Endodermal cell (in vitro differentiated cells): ENCODE data around the gene COL4A6. TPM values are rescaled to one million over a fixed set of nuclear protein-coding genes. Genes with fewer than 3 reads are reported as not detected.

Source experiments
- DNase-seq: peaks from one replicate; pipeline ENCODE4 v3.0.0-alpha.2; 2017
- H3K27ac ChIP-seq: 2 replicates; pipeline ENCODE4 v1.5.1; 2013; ENCODE audit warnings: mild to moderate bottlenecking, low read depth, low read length, moderate library complexity
- H3K27me3 ChIP-seq: 2 replicates; pipeline ENCODE4 v1.6.1; 2013; ENCODE audit warnings: mild to moderate bottlenecking, low read length, moderate library complexity; ENCODE audit not compliant: insufficient read depth, control insufficient read depth, poor library complexity, severe bottlenecking
- H3K36me3 ChIP-seq: 2 replicates; pipeline ENCODE4 v1.7.0; 2013; ENCODE audit warnings: mild to moderate bottlenecking, low read length, moderate library complexity; ENCODE audit not compliant: control insufficient read depth, insufficient read depth
- H3K4me1 ChIP-seq: one replicate; pipeline ENCODE4 v1.7.0; 2013; ENCODE audit warnings: low read length; ENCODE audit not compliant: control insufficient read depth, insufficient read depth
- H3K4me3 ChIP-seq: 2 replicates; pipeline ENCODE4 v1.5.1; 2013; ENCODE audit warnings: mild to moderate bottlenecking, low read length, moderate library complexity
- H3K9ac ChIP-seq: 2 replicates; pipeline ENCODE4 v1.6.1; 2013; ENCODE audit warnings: mild to moderate bottlenecking, low read length, moderate library complexity; ENCODE audit not compliant: poor library complexity, severe bottlenecking; ENCODE audit errors: extremely low read depth
- H3K9me3 ChIP-seq: 2 replicates; pipeline ENCODE4 v1.6.1; 2013; ENCODE audit warnings: mild to moderate bottlenecking, low read length, moderate library complexity; ENCODE audit not compliant: control insufficient read depth
- H3K27ac Mint-ChIP-seq: 2 replicates; pipeline ENCODE4 v1.8.0; 2020; ENCODE audit warnings: mixed read lengths
- H3K27me3 Mint-ChIP-seq: 2 replicates; pipeline ENCODE4 v1.8.0; 2021; ENCODE audit warnings: mild to moderate bottlenecking, mixed read lengths; ENCODE audit not compliant: insufficient read depth
- H3K36me3 Mint-ChIP-seq: 2 replicates; pipeline ENCODE4 v1.8.0; 2020; ENCODE audit warnings: low read depth, mixed read lengths
- H3K4me1 Mint-ChIP-seq: 2 replicates; pipeline ENCODE4 v1.8.0; 2020; ENCODE audit warnings: mixed read lengths
- H3K4me3 Mint-ChIP-seq: 2 replicates; pipeline ENCODE4 v1.8.0; 2020; ENCODE audit warnings: mild to moderate bottlenecking, moderate library complexity, mixed read lengths
- H3K9me3 Mint-ChIP-seq: 2 replicates; pipeline ENCODE4 v1.8.0; 2020; ENCODE audit warnings: mild to moderate bottlenecking, mixed read lengths
- CTCF ChIP-seq: fragments of 200-600 bp; sonication (generic); conservative IDR thresholded peaks from 2 replicates; pipeline ENCODE4 v1.5.0; 2021; ENCODE audit warnings: antibody characterized with exemption, mild to moderate bottlenecking
- WGBS, 2 experiments: methylation state at CpG; one replicate each; pipeline versions ENCODE4 v1.1.5 to v1.1.7; 2013; ENCODE audit warnings: missing lambda C conversion rate in 2 of 2, mixed read lengths in 1 of 2; ENCODE audit not compliant: insufficient coverage in 1 of 2, insufficient read length in 1 of 2; 5-methylcytosine and 5-hydroxymethylcytosine counted together
- total RNA-seq, 2 donors: library from RNA; stranded (reverse); fragmentation: NEBNext Ultra II Directional in 1 of 2; extraction: Animal tissue kit (Norgen Biotek cat#: 25700) in 1 of 2; gene quantifications; 2 replicates in 1 of 2; 3 replicates in 1 of 2; pipeline ENCODE4 v1.2.1, GENCODE V29; 2021

Gene COL4A6
- total RNA-seq, 2 donors from 2014 or later, result 205 to 338 TPM

GRCh38 chrX:108322234-108322633 is 116.0 kb downstream of the COL4A6 start:
- Histone ChIP-seq H3K27me3 (no peaks in the 10 kb centered on the region), H3K9ac (no peak overlapping the region), H3K4me1 (no peaks in the 10 kb centered on the region), H3K9me3 (peaks cover under 1% of the 10 kb centered on the region), H3K36me3 (peaks cover under 1% of the 10 kb centered on the region), H3K27ac (no peak overlapping the region), H3K4me3 (no peak overlapping the region)
- Mint-ChIP-seq H3K27me3 (no peaks in the 10 kb centered on the region), H3K9me3 (no peaks in the 10 kb centered on the region), H3K4me1 (peaks cover 29% of the 10 kb centered on the region), H3K36me3 (peaks cover 18% of the 10 kb centered on the region), H3K4me3 (no peak overlapping the region), H3K27ac (no peak overlapping the region)
- DNase-seq, result no peak
- no peak for TF ChIP-seq CTCF

GRCh38 chrX:108316456-108316855 is 121.8 kb downstream of the COL4A6 start:
- peaks cover 42% of the 10 kb centered on the region for H3K4me1 Mint-ChIP-seq

GRCh38 chrX:108313669-108314068 is 124.6 kb downstream of the COL4A6 start:
- H3K9me3 Mint-ChIP-seq, result peaks cover 3% of the 10 kb centered on the region

More at GRCh38 chrX:108316456-108316855, 121.8 kb downstream of the COL4A6 start:
- no peaks in the 10 kb centered on the region for H3K4me1 ChIP-seq
- TF ChIP-seq CTCF, result no peak
- H3K27ac Mint-ChIP-seq, result no peak overlapping the region
- peaks cover 3% of the 10 kb centered on the region for H3K9me3 Mint-ChIP-seq
- H3K9me3 ChIP-seq, result peaks cover 5% of the 10 kb centered on the region
- H3K9ac ChIP-seq, result no peak overlapping the region
- H3K27ac ChIP-seq, result no peak overlapping the region
- H3K27me3 Mint-ChIP-seq, result no peaks in the 10 kb centered on the region
- H3K36me3 Mint-ChIP-seq, result peaks cover 35% of the 10 kb centered on the region
- WGBS, 2 experiments, result 100% methylated on average over 1 of the region's 1 CpG
- DNase-seq, result no peak
- H3K4me3 ChIP-seq, result no peak overlapping the region
- no peaks in the 10 kb centered on the region for H3K27me3 ChIP-seq
- H3K36me3 ChIP-seq, result peaks cover 5% of the 10 kb centered on the region
- no peak overlapping the region for H3K4me3 Mint-ChIP-seq

More at GRCh38 chrX:108313669-108314068, 124.6 kb downstream of the COL4A6 start:
- Mint-ChIP-seq H3K4me1 (peaks cover 41% of the 10 kb centered on the region), H3K27me3 (no peaks in the 10 kb centered on the region), H3K36me3 (peaks cover 44% of the 10 kb centered on the region), H3K27ac (no peak overlapping the region), H3K4me3 (no peak overlapping the region)
- H3K27ac ChIP-seq, result no peak overlapping the region
- DNase-seq, result no peak
- no peak for TF ChIP-seq CTCF
- no peaks in the 10 kb centered on the region for H3K4me1 ChIP-seq
- peaks cover 18% of the 10 kb centered on the region for H3K36me3 ChIP-seq
- peaks cover 5% of the 10 kb centered on the region for H3K9me3 ChIP-seq
- no peak overlapping the region for H3K4me3 ChIP-seq
- no peak overlapping the region for H3K9ac ChIP-seq
- no CpG with 5 or more reads among the region's 1 CpG for WGBS, 2 experiments
- H3K27me3 ChIP-seq, result no peaks in the 10 kb centered on the region
